Measurements from ENCODE around the gene RALGDS.

RALGDS gene

GRCh38 chr9:133056533-133056932 lies 64.5 kb downstream of the RALGDS start:
- DNase-seq = no peak

GRCh38 chr9:133055788-133056420 lies 65.1 kb downstream of the RALGDS start:
- DNase-seq = no peak

GRCh38 chr9:133054966-133055365 lies 66.1 kb downstream of the RALGDS start:
- no peak for DNase-seq

- no peak for DNase-seq
These were observed 66.7 kb downstream of the RALGDS start for GRCh38 chr9:133054194-133054890.

GRCh38 chr9:133051966-133052539 lies 69.0 kb downstream of the RALGDS start:
- DNase-seq = no peak

- DNase-seq = no peak
These were observed 69.6 kb downstream of the RALGDS start for GRCh38 chr9:133051281-133051900.

- DNase-seq = no peak
These were observed 70.3 kb downstream of the RALGDS start for GRCh38 chr9:133050781-133051180.

- DNase-seq = peak in 19 of 51 donors; percentile 9 to 64 (median 39)
These were observed 70.9 kb downstream of the RALGDS start for GRCh38 chr9:133050142-133050541.

GRCh38 chr9:133049043-133049442 lies 72.0 kb downstream of the RALGDS start:
- no peak for DNase-seq

GRCh38 chr9:133048595-133048994 lies 72.4 kb downstream of the RALGDS start:
- peak in 19 of 51 donors; percentile 5 to 59 (median 21) for DNase-seq

All from hypothalamus (tissue), 51 donors.